ENCODE data around the gene PRM2.

The PRM2 gene

GRCh38 chr16:11312718-11313492 lies 36.6 kb upstream of the PRM2 start:
- Histone ChIP-seq H4K20me1 (ENCODE audit: low read depth, low read length) (no peaks in the 10 kb centered on the region), H3K4me3 (ENCODE audit: insufficient read depth, low read length, poor library complexity, severe bottlenecking) (no peak overlapping the region), H3K36me3 (ENCODE audit: low read length) (no peaks in the 10 kb centered on the region), H3K4me2 (ENCODE audit: low read depth, low read length, poor library complexity, severe bottlenecking) (no peak overlapping the region), H3K9ac (ENCODE audit: low read length) (no peak overlapping the region), H3K9me3 (ENCODE audit: insufficient read depth, low read length) (0 out of 2 replicates have a peak, but pooled peaks cover 4% of the 10 kb centered on the region), H3K27ac (ENCODE audit: low read depth, low read length) (no peak overlapping the region), H3K9me2 (replicated peaks; ENCODE audit: insufficient read depth, low read length) (no peaks in the 10 kb centered on the region), H3K27me3 (ENCODE audit: low read length) (no peaks in the 10 kb centered on the region), H3K79me2 (ENCODE audit: insufficient read depth, low read length) (no peaks in the 10 kb centered on the region), H2AFZ (ENCODE audit: low read depth, low read length, severe bottlenecking) (no peak overlapping the region), H3F3A (ENCODE audit: insufficient read depth) (peaks cover 12% of the 10 kb centered on the region)
- TF ChIP-seq CTCF (IDR thresholded peaks at IDR 0.05; ENCODE audit: insufficient read depth, low read length, poor library complexity, severe bottlenecking) (no peak), EZH2phosphoT487 (conservative IDR thresholded peaks at IDR 0.05; ENCODE audit: low read length) (no peak)

- H4K20me1 ChIP-seq (ENCODE audit: low read depth, low read length), result no peaks in the 10 kb centered on the region
- peaks cover 12% of the 10 kb centered on the region for H3F3A ChIP-seq (ENCODE audit: insufficient read depth)
- H3K79me2 ChIP-seq (ENCODE audit: insufficient read depth, low read length), result no peaks in the 10 kb centered on the region
- H3K27ac ChIP-seq (ENCODE audit: low read depth, low read length), result peak overlapping the region; percentile 86
- peak overlapping the region; percentile 58 for H3K4me2 ChIP-seq (ENCODE audit: low read depth, low read length, poor library complexity, severe bottlenecking)
- H3K9me3 ChIP-seq (ENCODE audit: insufficient read depth, low read length), result 0 out of 2 replicates have a peak, but pooled peaks cover 5% of the 10 kb centered on the region
- H2AFZ ChIP-seq (ENCODE audit: low read depth, low read length, severe bottlenecking), result no peak overlapping the region
- H3K9me2 ChIP-seq (replicated peaks; ENCODE audit: insufficient read depth, low read length), result no peaks in the 10 kb centered on the region
- TF ChIP-seq CTCF (IDR thresholded peaks at IDR 0.05; ENCODE audit: insufficient read depth, low read length, poor library complexity, severe bottlenecking), result no peak
- no peak for TF ChIP-seq EZH2phosphoT487 (conservative IDR thresholded peaks at IDR 0.05; ENCODE audit: low read length)
- peak overlapping the region; percentile 2 for H3K4me3 ChIP-seq (ENCODE audit: insufficient read depth, low read length, poor library complexity, severe bottlenecking)
- no peaks in the 10 kb centered on the region for H3K36me3 ChIP-seq (ENCODE audit: low read length)
- H3K9ac ChIP-seq (ENCODE audit: low read length), result peak overlapping the region; percentile 9
- H3K27me3 ChIP-seq (ENCODE audit: low read length), result no peaks in the 10 kb centered on the region
Observed at GRCh38 chr16:11310997-11311561, 34.8 kb upstream of the PRM2 start.

GRCh38 chr16:11310634-11310977 lies 34.3 kb upstream of the PRM2 start:
- H3K27me3 ChIP-seq (ENCODE audit: low read length), result no peaks in the 10 kb centered on the region
- H3K27ac ChIP-seq (ENCODE audit: low read depth, low read length), result peak overlapping the region; percentile 86
- TF ChIP-seq CTCF (IDR thresholded peaks at IDR 0.05; ENCODE audit: insufficient read depth, low read length, poor library complexity, severe bottlenecking) (no peak), EZH2phosphoT487 (conservative IDR thresholded peaks at IDR 0.05; ENCODE audit: low read length) (no peak)
- H3K9me2 ChIP-seq (replicated peaks; ENCODE audit: insufficient read depth, low read length), result no peaks in the 10 kb centered on the region
- H3F3A ChIP-seq (ENCODE audit: insufficient read depth), result peaks cover 12% of the 10 kb centered on the region
- H2AFZ ChIP-seq (ENCODE audit: low read depth, low read length, severe bottlenecking), result no peak overlapping the region
- no peaks in the 10 kb centered on the region for H3K79me2 ChIP-seq (ENCODE audit: insufficient read depth, low read length)
- H3K36me3 ChIP-seq (ENCODE audit: low read length), result no peaks in the 10 kb centered on the region
- no peaks in the 10 kb centered on the region for H4K20me1 ChIP-seq (ENCODE audit: low read depth, low read length)
- peak overlapping the region; percentile 58 for H3K4me2 ChIP-seq (ENCODE audit: low read depth, low read length, poor library complexity, severe bottlenecking)
- peak overlapping the region; percentile 9 for H3K9ac ChIP-seq (ENCODE audit: low read length)
- H3K4me3 ChIP-seq (ENCODE audit: insufficient read depth, low read length, poor library complexity, severe bottlenecking), result peak overlapping the region; percentile 2
- H3K9me3 ChIP-seq (ENCODE audit: insufficient read depth, low read length), result 0 out of 2 replicates have a peak, but pooled peaks cover 5% of the 10 kb centered on the region
